Fibroblast of skin of left biceps (primary cell): ENCODE data around the gene CSNK1G1.
A peak's percentile ranks its signal among the peaks of the same experiment; 100 is the strongest.
"Not testable (repeated sequence)": the region's sequence is repeated elsewhere in the genome, so short reads cannot be mapped to it uniquely, and the experiment has no call there.

ENCODE experiments used
- DNase-seq, 2 experiments: peaks; one replicate each; pipeline ENCODE4 v3.0.0-alpha.2; 2013; ENCODE audit warnings: low read depth in 2 of 2

Gene CSNK1G1

GRCh38 chr15:64355944-64356709 is at the start of gene CSNK1G1:
Gene CSNK1G1, minus strand, starts transcription at chr15:64356173. Its CDS starts 55,674 bp downstream, at chr15:64300499.
- peak; percentile 97 for DNase-seq

DNA sequence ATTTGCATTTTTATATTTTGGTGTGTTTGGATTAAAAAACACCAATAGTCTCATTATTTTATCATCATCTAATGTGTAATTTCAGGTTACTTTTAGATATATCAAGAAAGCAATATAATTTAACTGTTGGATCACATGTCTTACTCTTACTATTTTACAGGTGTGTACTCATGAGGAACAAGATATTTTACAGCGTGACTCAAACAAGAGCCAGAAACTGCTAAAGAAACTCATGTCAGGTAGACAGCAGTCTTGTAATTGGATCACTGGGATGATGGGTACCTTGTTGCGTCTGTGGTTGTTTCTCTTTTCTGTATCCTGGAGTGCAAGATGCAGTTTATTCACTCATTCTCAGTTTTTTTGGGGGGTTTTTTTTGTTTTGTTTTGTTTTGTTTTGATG is 44.6 kb upstream of the CSNK1G1 start:
- DNase-seq: no peak

- no peak for DNase-seq
These were observed 42.6 kb upstream of the CSNK1G1 start for GRCh38 chr15:64398575-64398974.

DNA sequence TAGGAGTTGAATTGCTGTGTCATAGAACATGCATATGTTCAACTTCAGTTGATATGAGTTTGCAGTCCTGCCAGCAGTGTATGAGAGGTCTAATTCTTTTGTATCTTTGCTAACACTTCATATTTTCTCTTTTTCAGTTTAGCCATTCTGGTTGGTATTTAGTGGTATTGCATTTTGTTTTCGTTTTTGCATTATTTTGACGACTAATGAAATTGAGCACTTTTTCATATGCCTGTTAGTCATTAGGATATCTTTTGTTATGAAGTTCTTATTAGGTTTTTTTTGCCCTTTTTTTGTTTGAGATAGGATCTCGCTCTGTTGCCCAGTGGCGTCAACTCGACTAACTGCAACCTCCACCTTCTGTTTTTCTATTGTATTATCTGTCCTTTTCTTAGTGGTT is 40.8 kb upstream of the CSNK1G1 start:
- no peak for DNase-seq

GRCh38 chr15:64392471-64392870 is 36.5 kb upstream of the CSNK1G1 start:
- not testable (repeated sequence) for DNase-seq

DNA sequence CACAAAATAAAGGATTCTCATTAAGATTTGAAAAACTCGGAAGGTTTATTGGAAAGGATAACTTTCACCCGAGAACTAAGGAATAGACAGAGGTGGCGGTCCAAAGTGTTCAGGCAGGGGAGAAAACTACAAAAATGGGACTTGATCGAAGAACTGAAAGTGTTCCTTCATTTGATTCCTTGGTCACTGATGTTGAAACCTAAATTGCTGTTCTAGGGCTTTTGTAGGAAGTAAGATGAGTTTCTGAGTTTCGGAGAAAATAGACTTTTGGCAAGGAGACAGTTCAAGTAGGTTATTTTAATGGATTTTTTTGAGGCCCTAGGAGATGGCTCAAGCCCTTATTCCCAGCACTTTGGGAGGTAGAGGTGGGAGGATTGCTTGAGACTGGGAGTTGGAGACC is 33.1 kb upstream of the CSNK1G1 start:
- DNase-seq: no peak

GRCh38 chr15:64387562-64388168 is 31.7 kb upstream of the CSNK1G1 start, which contains the start of gene TRIP4:
Gene TRIP4, plus strand, starts transcription at chr15:64387836. Its CDS starts 28 bp downstream, at chr15:64387864.
- DNase-seq: peak; percentile 91 to 93

- no peak for DNase-seq
These were observed 30.3 kb upstream of the CSNK1G1 start for GRCh38 chr15:64386291-64386690.

- no peak for DNase-seq
These were observed 27.8 kb upstream of the CSNK1G1 start for GRCh38 chr15:64383760-64384159.

DNA sequence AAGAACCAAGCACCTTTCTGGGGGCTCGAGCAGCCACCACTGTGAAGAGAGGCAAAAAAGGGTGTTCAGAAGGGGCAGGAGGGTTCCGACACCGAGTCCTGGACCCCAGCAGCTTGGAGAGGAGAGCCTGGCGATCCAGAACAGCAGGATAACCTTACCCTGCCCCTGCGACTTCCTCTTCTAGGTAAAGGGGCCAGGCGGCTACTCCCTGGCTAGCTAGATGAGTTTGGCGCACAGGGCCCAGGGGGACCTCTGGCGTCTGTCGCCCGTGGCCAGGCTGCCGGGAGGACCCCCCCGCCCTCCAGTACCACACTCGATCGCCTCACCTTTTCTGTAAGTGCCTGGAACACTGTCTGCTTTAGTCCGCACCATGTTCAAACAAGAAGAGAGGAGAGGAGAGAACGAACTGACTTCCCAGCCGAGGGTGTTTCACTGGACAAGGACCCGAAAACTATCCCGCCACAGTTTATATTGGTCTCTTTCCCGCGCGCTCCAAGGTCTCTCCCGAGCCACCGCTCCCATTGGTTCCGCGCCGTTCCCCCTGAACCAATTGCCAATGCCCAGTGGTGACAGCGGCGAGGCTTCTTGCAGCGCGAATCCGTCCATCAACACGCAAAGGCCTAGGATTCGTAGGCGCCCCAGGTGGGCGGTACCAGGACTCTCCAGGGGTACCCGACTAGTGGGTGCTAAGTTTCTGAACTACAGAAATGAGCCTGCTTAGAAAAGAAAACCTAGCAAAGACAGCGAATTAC is 25.2 kb upstream of the CSNK1G1 start, which contains the start of gene PCLAF:
TSS of gene PCLAF (minus strand) at position 442 of the 752 bp plus-strand sequence. CDS start at position 372, 70 bp downstream.
- DNase-seq: peak; percentile 83 to 84

GRCh38 chr15:64380130-64380870 is 24.3 kb upstream of the CSNK1G1 start:
- not testable (repeated sequence) for DNase-seq

DNA sequence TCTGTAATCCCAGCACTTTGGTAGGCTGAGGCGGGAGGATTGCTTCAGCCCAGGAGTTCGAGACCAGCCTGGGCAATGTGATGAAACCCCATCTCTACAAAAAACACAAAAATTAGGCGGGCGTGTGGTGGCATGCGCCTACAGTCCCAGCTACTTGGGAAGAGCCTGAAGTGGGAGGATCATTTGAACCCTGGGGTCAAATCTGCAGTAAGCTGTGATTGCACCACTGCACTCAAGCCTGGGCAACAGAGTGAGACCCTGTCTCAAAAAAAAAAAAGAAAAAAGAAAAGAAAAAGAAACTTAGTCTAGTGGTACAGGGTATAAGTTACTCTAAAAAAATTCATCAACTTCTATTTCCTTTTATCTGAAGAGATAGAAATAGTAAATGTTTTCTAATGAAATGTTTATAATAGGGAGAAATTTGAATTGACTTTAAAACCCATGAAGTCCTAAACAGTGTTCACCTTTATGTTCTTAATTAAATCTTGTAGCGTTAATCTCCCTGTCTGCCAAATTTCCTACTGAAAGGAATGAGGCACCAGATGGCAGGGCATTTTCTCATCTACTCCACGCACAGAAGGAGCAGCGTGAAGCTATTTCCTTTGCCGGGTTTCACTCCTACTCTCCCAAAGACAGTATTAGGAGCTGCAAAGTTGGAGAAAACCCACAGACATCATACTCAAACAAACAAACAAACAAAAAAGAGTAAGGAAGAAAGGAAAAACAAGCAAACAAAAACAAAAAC is 23.4 kb upstream of the CSNK1G1 start:
- DNase-seq: no peak

DNA sequence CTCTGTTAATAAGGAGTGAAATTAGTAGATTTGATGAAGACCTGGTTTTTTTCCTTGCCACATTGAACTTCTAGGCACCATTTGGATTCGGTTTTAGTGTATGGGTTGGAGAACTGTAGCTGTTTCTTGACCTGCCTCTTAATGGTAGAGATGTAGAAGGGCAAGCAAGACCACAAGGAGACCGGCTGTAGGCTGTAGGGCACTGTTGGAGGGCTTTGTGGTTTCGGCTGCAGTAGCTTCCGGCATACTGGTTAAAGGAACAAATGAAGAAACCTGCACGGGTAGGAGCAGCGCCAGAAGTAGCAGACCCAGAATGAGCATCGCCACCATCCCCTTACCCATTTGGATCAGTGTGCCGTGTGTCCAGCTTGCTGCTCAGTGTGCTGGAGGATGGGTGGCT is 17.4 kb upstream of the CSNK1G1 start:
- DNase-seq: no peak

GRCh38 chr15:64371383-64371782 is 15.4 kb upstream of the CSNK1G1 start:
- not testable (repeated sequence) for DNase-seq

DNA sequence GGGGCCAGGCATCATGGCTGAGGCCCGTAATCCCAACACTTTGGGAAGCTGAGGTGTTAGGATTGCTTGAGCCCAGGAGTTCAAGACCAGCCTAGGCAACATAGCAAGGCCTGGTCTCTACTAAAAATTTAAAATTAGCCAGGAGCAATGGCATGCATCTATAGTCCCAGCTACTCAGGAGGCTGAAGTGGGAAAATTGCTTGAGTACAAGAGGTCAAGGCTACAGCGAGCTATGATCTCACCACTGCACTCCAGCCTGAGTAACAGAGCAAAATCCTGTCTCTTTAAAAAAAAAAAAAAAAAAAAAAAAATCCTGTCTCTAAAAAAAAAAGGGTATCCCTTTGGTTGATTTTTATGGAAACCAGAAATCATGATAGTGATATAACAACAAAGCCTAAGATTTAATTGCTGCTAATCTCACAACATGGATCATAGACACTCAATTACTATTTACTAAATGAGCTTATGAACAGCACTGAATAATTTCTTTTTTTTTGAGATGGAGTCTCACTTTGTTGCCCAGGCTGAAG is 13.2 kb upstream of the CSNK1G1 start:
- DNase-seq: no peak

GRCh38 chr15:64361259-64361658 is 5.3 kb upstream of the CSNK1G1 start:
- no peak for DNase-seq

DNA sequence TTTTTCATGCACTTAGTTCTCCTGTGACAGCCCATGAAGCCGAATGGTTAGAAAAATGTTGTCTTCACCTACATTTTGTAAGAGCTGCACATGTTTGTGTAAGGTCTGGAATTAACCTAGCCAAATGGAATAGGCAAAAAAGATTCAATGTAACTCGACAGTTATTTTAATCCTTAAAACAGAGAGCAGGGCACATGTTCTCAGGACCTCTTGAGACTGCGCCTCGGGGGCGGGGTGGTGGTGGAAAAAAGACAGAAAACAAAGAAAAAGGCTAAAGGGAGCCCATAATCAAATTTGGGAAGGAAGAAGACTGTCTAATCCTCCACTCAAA is 702 bp upstream of the CSNK1G1 start:
- DNase-seq: no peak

GRCh38 chr15:64355348-64355943 is 527 bp downstream of the CSNK1G1 start:
- DNase-seq: no peak

DNA sequence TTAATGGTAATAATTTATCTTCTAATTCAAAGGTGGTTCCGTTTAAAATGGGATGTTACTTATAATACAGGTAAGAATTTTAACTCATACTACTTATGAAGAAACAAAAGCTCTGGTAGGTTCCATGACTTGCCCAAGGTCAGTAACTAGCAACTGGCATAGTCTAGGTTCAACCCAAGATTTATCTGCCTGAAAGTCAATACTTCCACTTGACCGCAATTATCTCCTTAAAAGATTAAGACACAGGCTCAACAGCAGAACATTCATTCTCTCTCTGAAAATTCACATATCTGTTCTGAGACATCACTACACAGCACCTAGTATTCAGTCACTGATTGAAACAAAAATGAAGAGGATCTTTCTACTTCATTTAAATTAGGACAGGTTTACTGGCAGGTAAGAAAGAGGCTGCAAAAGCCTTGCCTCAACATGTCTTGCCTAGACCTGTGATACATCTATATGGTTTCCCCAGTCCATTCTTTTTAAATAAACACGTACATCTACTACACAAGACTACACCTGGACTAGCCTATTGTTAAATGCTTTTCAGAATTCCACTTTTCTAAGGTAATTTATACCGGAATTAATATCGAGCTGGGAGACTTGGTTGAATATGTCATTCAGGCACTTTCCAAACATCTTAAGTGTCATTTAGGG is 1.2 kb downstream of the CSNK1G1 start:
- DNase-seq: no peak

GRCh38 chr15:64351265-64351664 is 4.7 kb downstream of the CSNK1G1 start:
- no peak for DNase-seq
